Measurements from ENCODE around the gene NID1. TPM values are rescaled to one million over a fixed set of nuclear protein-coding genes. Genes with fewer than 3 reads are reported as not detected.

NID1 gene
- total RNA-seq, 1 donor from 2014 or later, result 32.5 TPM

- peaks cover 15% of the 10 kb centered on the region for H3K9me3 Mint-ChIP-seq
- no peaks in the 10 kb centered on the region for H4K20me1 ChIP-seq (ENCODE audit: low read depth)
- H3K27ac ChIP-seq, result no peak overlapping the region
- no peaks in the 10 kb centered on the region for H3K36me3 ChIP-seq
- H3K27me3 Mint-ChIP-seq (ENCODE audit: insufficient read depth, low read depth), result peaks cover 4% of the 10 kb centered on the region
- no peak overlapping the region for H3K27ac Mint-ChIP-seq
- DNase-seq (ENCODE audit: low spot score), result no peak
- no peak overlapping the region for H3K9ac ChIP-seq
- no peaks in the 10 kb centered on the region for H3K4me1 Mint-ChIP-seq
- H3K4me3 Mint-ChIP-seq, result no peak overlapping the region
- no peaks in the 10 kb centered on the region for H3K79me2 ChIP-seq (ENCODE audit: low read depth)
- TF ChIP-seq EZH2phosphoT487 (IDR thresholded peaks at IDR 0.05) (no peak), EZH2 (IDR thresholded peaks at IDR 0.05) (no peak), CTCF (IDR thresholded peaks at IDR 0.05) (no peak)
- no peaks in the 10 kb centered on the region for H3K4me1 ChIP-seq
- H3F3A ChIP-seq (ENCODE audit: low read depth), result peaks cover 4% of the 10 kb centered on the region
- H3K36me3 Mint-ChIP-seq, result peaks cover 19% of the 10 kb centered on the region
- no peak overlapping the region for H3K4me3 ChIP-seq
- no peak overlapping the region for H3K4me2 ChIP-seq
- no peaks in the 10 kb centered on the region for H3K27me3 ChIP-seq
- no peak overlapping the region for H2AFZ ChIP-seq (replicated peaks)
- no peaks in the 10 kb centered on the region for H3K9me3 ChIP-seq (ENCODE audit: low read depth)
These were observed 71.2 kb downstream of the NID1 start for GRCh38 chr1:235993652-235994051.

DNA sequence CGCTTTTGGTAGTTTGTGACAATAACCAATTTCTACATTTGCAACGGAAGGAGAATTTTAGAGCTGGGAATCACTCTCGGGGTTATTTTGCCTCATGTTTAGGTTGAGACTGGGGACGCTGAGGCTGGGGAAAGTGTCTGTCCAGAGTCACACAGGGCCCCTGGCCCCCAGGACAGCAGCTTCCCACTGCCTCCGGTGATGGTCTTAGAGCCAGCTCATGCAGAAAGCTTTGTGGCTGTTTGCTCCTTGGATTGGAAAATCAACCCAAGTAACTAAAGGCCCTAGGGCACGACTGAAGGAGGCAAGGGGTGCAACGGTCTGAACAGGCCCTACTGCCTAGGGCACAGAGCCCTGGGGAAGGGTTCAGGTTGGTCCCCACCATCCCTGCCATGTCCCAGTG, 72.0 kb downstream of the NID1 start:
- no peak overlapping the region for H3K4me3 ChIP-seq
- no peaks in the 10 kb centered on the region for H3K4me1 ChIP-seq
- no peak overlapping the region for H3K27ac ChIP-seq
- no peaks in the 10 kb centered on the region for H3K9me3 ChIP-seq (ENCODE audit: low read depth)
- H2AFZ ChIP-seq (replicated peaks), result no peak overlapping the region
- TF ChIP-seq EZH2phosphoT487 (IDR thresholded peaks at IDR 0.05) (no peak), CTCF (IDR thresholded peaks at IDR 0.05) (no peak), EZH2 (IDR thresholded peaks at IDR 0.05) (no peak)
- no peaks in the 10 kb centered on the region for H4K20me1 ChIP-seq (ENCODE audit: low read depth)
- no peaks in the 10 kb centered on the region for H3K79me2 ChIP-seq (ENCODE audit: low read depth)
- Mint-ChIP-seq H3K4me1 (no peaks in the 10 kb centered on the region), H3K27me3 (ENCODE audit: insufficient read depth, low read depth) (peaks cover 4% of the 10 kb centered on the region), H3K4me3 (no peak overlapping the region), H3K9me3 (peaks cover 18% of the 10 kb centered on the region), H3K36me3 (peaks cover 22% of the 10 kb centered on the region), H3K27ac (peak overlapping the region; percentile 3)
- DNase-seq (ENCODE audit: low spot score), result no peak
- no peaks in the 10 kb centered on the region for H3K27me3 ChIP-seq
- H3K36me3 ChIP-seq, result no peaks in the 10 kb centered on the region
- peaks cover 4% of the 10 kb centered on the region for H3F3A ChIP-seq (ENCODE audit: low read depth)
- no peak overlapping the region for H3K9ac ChIP-seq
- H3K4me2 ChIP-seq, result no peak overlapping the region

GRCh38 chr1:235992346-235992745, 72.5 kb downstream of the NID1 start:
- H3K9ac ChIP-seq, result no peak overlapping the region
- peaks cover 22% of the 10 kb centered on the region for H3K36me3 Mint-ChIP-seq

More at GRCh38 chr1:235992346-235992745, 72.5 kb downstream of the NID1 start:
- no peaks in the 10 kb centered on the region for H3K27me3 ChIP-seq
- no peak overlapping the region for H3K4me3 ChIP-seq
- peak overlapping the region; percentile 3 for H3K27ac Mint-ChIP-seq
- H3K4me2 ChIP-seq, result no peak overlapping the region
- peaks cover 4% of the 10 kb centered on the region for H3K27me3 Mint-ChIP-seq (ENCODE audit: insufficient read depth, low read depth)
- peaks cover 4% of the 10 kb centered on the region for H3F3A ChIP-seq (ENCODE audit: low read depth)
- H3K36me3 ChIP-seq, result no peaks in the 10 kb centered on the region
- H3K4me3 Mint-ChIP-seq, result no peak overlapping the region
- no peaks in the 10 kb centered on the region for H3K9me3 ChIP-seq (ENCODE audit: low read depth)
- no peaks in the 10 kb centered on the region for H4K20me1 ChIP-seq (ENCODE audit: low read depth)
- H2AFZ ChIP-seq (replicated peaks), result no peak overlapping the region
- TF ChIP-seq CTCF (IDR thresholded peaks at IDR 0.05) (no peak), EZH2 (IDR thresholded peaks at IDR 0.05) (no peak), EZH2phosphoT487 (IDR thresholded peaks at IDR 0.05) (no peak)
- H3K9me3 Mint-ChIP-seq, result peaks cover 21% of the 10 kb centered on the region
- H3K79me2 ChIP-seq (ENCODE audit: low read depth), result no peaks in the 10 kb centered on the region
- DNase-seq (ENCODE audit: low spot score), result no peak
- H3K27ac ChIP-seq, result no peak overlapping the region
- no peaks in the 10 kb centered on the region for H3K4me1 Mint-ChIP-seq
- H3K4me1 ChIP-seq, result no peaks in the 10 kb centered on the region
